ENCODE data around the gene PLPPR4. TPM values are rescaled to one million over a fixed set of nuclear protein-coding genes. Genes with fewer than 3 reads are reported as not detected.

PLPPR4 gene
- total RNA-seq, 1 experiment from 2014 or later: not detected

DNA sequence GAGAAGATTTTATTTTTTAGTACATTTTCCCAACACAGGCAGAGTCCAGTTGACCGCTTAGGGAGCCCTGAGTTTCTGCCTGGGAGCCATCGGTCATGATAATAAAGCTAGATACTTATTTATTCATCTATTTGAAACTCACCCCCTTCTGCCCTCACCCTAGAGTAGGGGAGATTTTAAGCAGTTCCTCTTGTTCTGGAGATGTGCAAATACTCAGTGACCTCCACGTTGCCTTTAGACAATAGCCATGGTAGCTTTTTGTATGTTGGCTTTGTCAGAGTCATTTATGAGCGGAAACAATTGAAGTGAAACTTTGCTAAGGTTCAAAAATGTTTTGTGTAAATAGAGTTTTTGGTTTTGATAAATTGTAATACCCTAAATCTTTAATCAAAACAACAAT, 45.7 kb upstream of the PLPPR4 start:
- CTCF ChIA-PET: no interaction called here

DNA sequence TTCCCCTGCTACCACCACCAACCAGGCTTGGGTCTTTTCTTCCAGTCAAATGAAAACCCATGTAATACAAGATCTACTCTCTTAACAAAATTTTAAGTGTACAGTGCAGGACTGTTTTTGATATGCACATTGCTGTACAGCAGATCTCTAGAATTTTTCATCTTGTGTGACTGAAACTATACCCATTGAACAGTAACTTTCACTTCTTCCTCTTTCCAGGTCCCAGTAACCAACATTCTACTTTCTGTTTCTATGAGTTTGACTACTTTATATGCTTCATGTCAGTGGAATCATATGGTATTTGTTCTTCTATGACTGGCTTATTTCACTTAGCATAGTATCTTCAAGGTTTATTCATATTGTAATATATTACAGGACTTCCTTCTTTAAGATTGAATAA, 45.3 kb upstream of the PLPPR4 start:
- Histone ChIP-seq H3K9me3 (ENCODE audit: low read depth, low read length, poor library complexity, severe bottlenecking) (peaks cover 8% of the 10 kb centered on the region), H3K27me3 (replicated peaks; ENCODE audit: insufficient read depth, low read depth, low read length, poor library complexity) (no peaks in the 10 kb centered on the region), H3K4me3 (ENCODE audit: low read depth, low read length, poor library complexity, severe bottlenecking) (no peak overlapping the region), H3K36me3 (ENCODE audit: insufficient read depth, low read length, poor library complexity, severe bottlenecking) (no peaks in the 10 kb centered on the region), H3K27ac (ENCODE audit: low read depth, low read length, poor library complexity, severe bottlenecking) (no peak overlapping the region), H3K4me1 (ENCODE audit: insufficient read depth, low read length, poor library complexity, severe bottlenecking) (no peaks in the 10 kb centered on the region)
- ChIA-PET CTCF (no interaction called here), POLR2A (ENCODE audit: low non-redundant PET) (no interaction called here)
- TF ChIP-seq, protein P1, sequence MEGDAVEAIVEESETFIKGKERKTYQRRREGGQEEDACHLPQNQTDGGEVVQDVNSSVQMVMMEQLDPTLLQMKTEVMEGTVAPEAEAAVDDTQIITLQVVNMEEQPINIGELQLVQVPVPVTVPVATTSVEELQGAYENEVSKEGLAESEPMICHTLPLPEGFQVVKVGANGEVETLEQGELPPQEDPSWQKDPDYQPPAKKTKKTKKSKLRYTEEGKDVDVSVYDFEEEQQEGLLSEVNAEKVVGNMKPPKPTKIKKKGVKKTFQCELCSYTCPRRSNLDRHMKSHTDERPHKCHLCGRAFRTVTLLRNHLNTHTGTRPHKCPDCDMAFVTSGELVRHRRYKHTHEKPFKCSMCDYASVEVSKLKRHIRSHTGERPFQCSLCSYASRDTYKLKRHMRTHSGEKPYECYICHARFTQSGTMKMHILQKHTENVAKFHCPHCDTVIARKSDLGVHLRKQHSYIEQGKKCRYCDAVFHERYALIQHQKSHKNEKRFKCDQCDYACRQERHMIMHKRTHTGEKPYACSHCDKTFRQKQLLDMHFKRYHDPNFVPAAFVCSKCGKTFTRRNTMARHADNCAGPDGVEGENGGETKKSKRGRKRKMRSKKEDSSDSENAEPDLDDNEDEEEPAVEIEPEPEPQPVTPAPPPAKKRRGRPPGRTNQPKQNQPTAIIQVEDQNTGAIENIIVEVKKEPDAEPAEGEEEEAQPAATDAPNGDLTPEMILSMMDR (conservative IDR thresholded peaks at IDR 0.05; ENCODE audit: low read depth, low read length): no peak
- BruUV-seq (replicated peaks): no TSS peak
- intact Hi-C loops (cut with micrococcal nuclease; ENCODE audit: unreplicated experiment): no loop called here
- DNase-seq (ENCODE audit: low spot score): no peak

More for the DNA sequence above, 45.7 kb upstream of the PLPPR4 start:
- Histone ChIP-seq H3K36me3 (ENCODE audit: insufficient read depth, low read length, poor library complexity, severe bottlenecking) (no peaks in the 10 kb centered on the region), H3K27me3 (replicated peaks; ENCODE audit: insufficient read depth, low read depth, low read length, poor library complexity) (no peaks in the 10 kb centered on the region), H3K27ac (ENCODE audit: low read depth, low read length, poor library complexity, severe bottlenecking) (no peak overlapping the region), H3K4me3 (ENCODE audit: low read depth, low read length, poor library complexity, severe bottlenecking) (no peak overlapping the region), H3K9me3 (ENCODE audit: low read depth, low read length, poor library complexity, severe bottlenecking) (peaks cover 8% of the 10 kb centered on the region), H3K4me1 (ENCODE audit: insufficient read depth, low read length, poor library complexity, severe bottlenecking) (no peaks in the 10 kb centered on the region)
- DNase-seq (ENCODE audit: low spot score): no peak
- TF ChIP-seq EZH2 (IDR thresholded peaks at IDR 0.05; ENCODE audit: borderline replicate concordance, low read depth, low read length, poor library complexity, severe bottlenecking): no peak
- TF ChIP-seq, protein P1 (conservative IDR thresholded peaks at IDR 0.05; ENCODE audit: low read depth, low read length): no peak
- intact Hi-C loops (cut with micrococcal nuclease; ENCODE audit: unreplicated experiment): no loop called here
- no TSS peak for BruUV-seq (replicated peaks)
- POLR2A ChIA-PET (ENCODE audit: low non-redundant PET): no interaction called here

- no peak for DNase-seq (ENCODE audit: low spot score)
- BruUV-seq (replicated peaks): no TSS peak
- ChIA-PET POLR2A (ENCODE audit: low non-redundant PET) (no interaction called here), CTCF (no interaction called here)
- no peaks in the 10 kb centered on the region for H3K4me1 ChIP-seq (ENCODE audit: insufficient read depth, low read length, poor library complexity, severe bottlenecking)
- TF ChIP-seq EZH2 (IDR thresholded peaks at IDR 0.05; ENCODE audit: borderline replicate concordance, low read depth, low read length, poor library complexity, severe bottlenecking): no peak
- TF ChIP-seq, protein P1 (conservative IDR thresholded peaks at IDR 0.05; ENCODE audit: low read depth, low read length): no peak
- no peak overlapping the region for H3K27ac ChIP-seq (ENCODE audit: low read depth, low read length, poor library complexity, severe bottlenecking)
- no peaks in the 10 kb centered on the region for H3K9me3 ChIP-seq (ENCODE audit: low read depth, low read length, poor library complexity, severe bottlenecking)
- no peak overlapping the region for H3K4me3 ChIP-seq (ENCODE audit: low read depth, low read length, poor library complexity, severe bottlenecking)
- intact Hi-C loops (cut with micrococcal nuclease; ENCODE audit: unreplicated experiment): no loop called here
- no peaks in the 10 kb centered on the region for H3K36me3 ChIP-seq (ENCODE audit: insufficient read depth, low read length, poor library complexity, severe bottlenecking)
- peaks cover 12% of the 10 kb centered on the region for H3K27me3 ChIP-seq (replicated peaks; ENCODE audit: insufficient read depth, low read depth, low read length, poor library complexity)
Observed at GRCh38 chr1:99227056-99227897, 37.0 kb upstream of the PLPPR4 start.
